PC-9 (cell line): Measurements from ENCODE around the gene PARP15.

Experiments
- CTCF ChIP-seq: fragments of 200-600 bp; sonication (generic); conservative IDR thresholded peaks from 2 replicates; pipeline ENCODE4 v1.6.1; 2017; ENCODE audit warnings: mixed run types, antibody characterized with exemption, mild to moderate bottlenecking, moderate library complexity
- EZH2 ChIP-seq: fragments of 200-600 bp; sonication (generic); IDR thresholded peaks from 2 replicates; pipeline ENCODE4 v1.8.0; 2017; ENCODE audit warnings: antibody characterized with exemption, low read depth

- TF ChIP-seq CTCF (no peak), EZH2 (no peak)
Observed at GRCh38 chr3:122615303-122615702, 37.9 kb downstream of the PARP15 start.
